ENCODE data around the gene UGT2B7. TPM values are rescaled to one million over a fixed set of nuclear protein-coding genes. Genes with fewer than 3 reads are reported as not detected.

Gene UGT2B7
- total and polyA plus RNA-seq, 2 of the 13 experiments (the other 11 are each of a cell fraction or from before 2014, with no cell fraction given) = 26.8 to 41.8 TPM

DNA sequence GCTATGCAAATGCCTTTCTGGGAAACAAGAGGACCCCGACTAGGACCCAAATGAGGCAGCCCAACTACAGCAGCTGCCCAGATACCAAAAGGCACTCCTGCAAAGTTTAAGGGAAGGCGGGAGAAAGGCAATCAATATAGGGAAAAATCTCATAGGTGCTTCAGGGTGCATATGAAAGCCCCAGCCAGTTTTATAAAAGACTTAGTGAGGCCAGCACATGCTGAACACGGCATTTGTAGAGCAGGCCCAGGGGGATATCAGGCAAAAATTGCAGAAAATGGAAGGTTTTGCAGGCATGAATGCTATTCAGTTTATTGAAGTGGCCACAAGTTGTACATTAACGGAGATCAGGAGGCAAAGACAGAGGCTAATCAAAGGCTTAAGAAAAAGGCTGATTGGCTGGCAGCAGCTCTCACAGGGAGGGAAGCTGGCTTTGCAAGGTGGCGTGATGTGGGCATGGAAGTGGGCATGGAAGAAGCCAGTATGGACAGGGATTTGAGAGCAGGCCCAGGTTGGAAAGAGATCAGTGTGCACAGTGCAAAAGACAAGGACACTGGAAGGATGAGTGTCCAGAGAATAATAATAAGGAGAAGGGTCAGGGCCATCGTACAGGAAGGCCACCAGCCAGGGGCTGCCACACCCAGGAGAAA lies 37.7 kb upstream of the UGT2B7 start (continued):
- TF ChIP-seq, protein P1, sequence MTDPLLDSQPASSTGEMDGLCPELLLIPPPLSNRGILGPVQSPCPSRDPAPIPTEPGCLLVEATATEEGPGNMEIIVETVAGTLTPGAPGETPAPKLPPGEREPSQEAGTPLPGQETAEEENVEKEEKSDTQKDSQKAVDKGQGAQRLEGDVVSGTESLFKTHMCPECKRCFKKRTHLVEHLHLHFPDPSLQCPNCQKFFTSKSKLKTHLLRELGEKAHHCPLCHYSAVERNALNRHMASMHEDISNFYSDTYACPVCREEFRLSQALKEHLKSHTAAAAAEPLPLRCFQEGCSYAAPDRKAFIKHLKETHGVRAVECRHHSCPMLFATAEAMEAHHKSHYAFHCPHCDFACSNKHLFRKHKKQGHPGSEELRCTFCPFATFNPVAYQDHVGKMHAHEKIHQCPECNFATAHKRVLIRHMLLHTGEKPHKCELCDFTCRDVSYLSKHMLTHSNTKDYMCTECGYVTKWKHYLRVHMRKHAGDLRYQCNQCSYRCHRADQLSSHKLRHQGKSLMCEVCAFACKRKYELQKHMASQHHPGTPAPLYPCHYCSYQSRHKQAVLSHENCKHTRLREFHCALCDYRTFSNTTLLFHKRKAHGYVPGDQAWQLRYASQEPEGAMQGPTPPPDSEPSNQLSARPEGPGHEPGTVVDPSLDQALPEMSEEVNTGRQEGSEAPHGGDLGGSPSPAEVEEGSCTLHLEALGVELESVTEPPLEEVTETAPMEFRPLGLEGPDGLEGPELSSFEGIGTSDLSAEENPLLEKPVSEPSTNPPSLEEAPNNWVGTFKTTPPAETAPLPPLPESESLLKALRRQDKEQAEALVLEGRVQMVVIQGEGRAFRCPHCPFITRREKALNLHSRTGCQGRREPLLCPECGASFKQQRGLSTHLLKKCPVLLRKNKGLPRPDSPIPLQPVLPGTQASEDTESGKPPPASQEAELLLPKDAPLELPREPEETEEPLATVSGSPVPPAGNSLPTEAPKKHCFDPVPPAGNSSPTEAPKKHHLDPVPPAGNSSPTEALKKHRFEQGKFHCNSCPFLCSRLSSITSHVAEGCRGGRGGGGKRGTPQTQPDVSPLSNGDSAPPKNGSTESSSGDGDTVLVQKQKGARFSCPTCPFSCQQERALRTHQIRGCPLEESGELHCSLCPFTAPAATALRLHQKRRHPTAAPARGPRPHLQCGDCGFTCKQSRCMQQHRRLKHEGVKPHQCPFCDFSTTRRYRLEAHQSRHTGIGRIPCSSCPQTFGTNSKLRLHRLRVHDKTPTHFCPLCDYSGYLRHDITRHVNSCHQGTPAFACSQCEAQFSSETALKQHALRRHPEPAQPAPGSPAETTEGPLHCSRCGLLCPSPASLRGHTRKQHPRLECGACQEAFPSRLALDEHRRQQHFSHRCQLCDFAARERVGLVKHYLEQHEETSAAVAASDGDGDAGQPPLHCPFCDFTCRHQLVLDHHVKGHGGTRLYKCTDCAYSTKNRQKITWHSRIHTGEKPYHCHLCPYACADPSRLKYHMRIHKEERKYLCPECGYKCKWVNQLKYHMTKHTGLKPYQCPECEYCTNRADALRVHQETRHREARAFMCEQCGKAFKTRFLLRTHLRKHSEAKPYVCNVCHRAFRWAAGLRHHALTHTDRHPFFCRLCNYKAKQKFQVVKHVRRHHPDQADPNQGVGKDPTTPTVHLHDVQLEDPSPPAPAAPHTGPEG (CRISPR knock-in tag; IDR thresholded peaks at IDR 0.05) = no peak
- TF ChIP-seq GFI1 (CRISPR knock-in tag; IDR thresholded peaks at IDR 0.05; ENCODE audit: borderline replicate concordance) = no peak
- TF ChIP-seq ZSCAN21 (CRISPR knock-in tag; IDR thresholded peaks at IDR 0.05; ENCODE audit: borderline replicate concordance) = 0 out of 2 replicates have a peak, but pooled peaks have one; percentile 32
- no peak for TF ChIP-seq EZH2 (conservative IDR thresholded peaks at IDR 0.05; ENCODE audit: low read depth, low read length)
- TF ChIP-seq HIVEP1 (CRISPR knock-in tag; IDR thresholded peaks at IDR 0.05) = no peak
- no peak for TF ChIP-seq ZBTB7A (CRISPR knock-in tag; IDR thresholded peaks at IDR 0.05)
- TF ChIP-seq, protein P2, sequence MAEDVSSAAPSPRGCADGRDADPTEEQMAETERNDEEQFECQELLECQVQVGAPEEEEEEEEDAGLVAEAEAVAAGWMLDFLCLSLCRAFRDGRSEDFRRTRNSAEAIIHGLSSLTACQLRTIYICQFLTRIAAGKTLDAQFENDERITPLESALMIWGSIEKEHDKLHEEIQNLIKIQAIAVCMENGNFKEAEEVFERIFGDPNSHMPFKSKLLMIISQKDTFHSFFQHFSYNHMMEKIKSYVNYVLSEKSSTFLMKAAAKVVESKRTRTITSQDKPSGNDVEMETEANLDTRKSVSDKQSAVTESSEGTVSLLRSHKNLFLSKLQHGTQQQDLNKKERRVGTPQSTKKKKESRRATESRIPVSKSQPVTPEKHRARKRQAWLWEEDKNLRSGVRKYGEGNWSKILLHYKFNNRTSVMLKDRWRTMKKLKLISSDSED (CRISPR knock-in tag; IDR thresholded peaks at IDR 0.05) = 0 out of 2 replicates have a peak, but pooled peaks have one; percentile 56
- no peak for TF ChIP-seq ATAD3A (CRISPR knock-in tag; IDR thresholded peaks at IDR 0.05)
- no peak for TF ChIP-seq DNMT1 (CRISPR knock-in tag; IDR thresholded peaks at IDR 0.05)
- TF ChIP-seq SOX5 (CRISPR knock-in tag; IDR thresholded peaks at IDR 0.05; ENCODE audit: borderline replicate concordance) = peak; percentile 20; the same call in 1 of the 2 replicates
- TF ChIP-seq RBM22 (optimal IDR thresholded peaks at IDR 0.05; ENCODE audit: low read length) = peak; percentile 89
- no peak for TF ChIP-seq MIER2 (CRISPR knock-in tag; IDR thresholded peaks at IDR 0.05)
- TF ChIP-seq SYNCRIP (IDR thresholded peaks at IDR 0.05; ENCODE audit: insufficient read depth, low read depth, low read length) = no peak
- TF ChIP-seq ZNF101 (CRISPR knock-in tag; IDR thresholded peaks at IDR 0.05; ENCODE audit: borderline replicate concordance, low read depth) = no peak
- no peak for TF ChIP-seq ARHGAP35 (CRISPR knock-in tag; IDR thresholded peaks at IDR 0.05; ENCODE audit: borderline replicate concordance)
- TF ChIP-seq MTA3 (CRISPR knock-in tag; IDR thresholded peaks at IDR 0.05) = no peak
- no peak for TF ChIP-seq TAF15 (IDR thresholded peaks at IDR 0.05; ENCODE audit: low read depth, low read length, poor library complexity, severe bottlenecking)
- TF ChIP-seq FOXJ3 (CRISPR knock-in tag; IDR thresholded peaks at IDR 0.05; ENCODE audit: borderline replicate concordance) = no peak
- TF ChIP-seq BORCS8-MEF2B (CRISPR knock-in tag; IDR thresholded peaks at IDR 0.05) = no peak
- no peak for TF ChIP-seq ZNF17 (CRISPR knock-in tag; IDR thresholded peaks at IDR 0.05)
- no peak for TF ChIP-seq IRF2 (CRISPR knock-in tag; IDR thresholded peaks at IDR 0.05)
